ENCODE measurements around the gene PDSS2. TPM values are rescaled to one million over a fixed set of nuclear protein-coding genes. Genes with fewer than 3 reads are reported as not detected.
"Not testable (repeated sequence)": the region's sequence is repeated elsewhere in the genome, so short reads cannot be mapped to it uniquely, and the experiment has no call there.

The PDSS2 gene
- total and polyA plus RNA-seq, 7 donors = 4.7 to 16.7 (median 9.3) TPM

- intact Hi-C loops (cut with DNase I) = no loop called here
- Histone ChIP-seq H3K27ac (no peak overlapping the region), H3K9me3 (no peaks in the 10 kb centered on the region), H3K4me3 (no peak overlapping the region), H3K4me1 (no peaks in the 10 kb centered on the region), H3K36me3 (ENCODE audit: insufficient read depth in 1 of 2, low read depth in 1 of 2) (no peaks in the 10 kb centered on the region), H3K27me3 (ENCODE audit: insufficient read depth in 3 of 3, low read length in 2 of 3) (no peaks in the 10 kb centered on the region)
- no peak for DNase-seq
- TF ChIP-seq CTCF (IDR thresholded peaks at IDR 0.05) = no peak
- ATAC-seq = no peak
Measured at GRCh38 chr6:107144014-107144413, 315.4 kb downstream of the PDSS2 start.

DNA sequence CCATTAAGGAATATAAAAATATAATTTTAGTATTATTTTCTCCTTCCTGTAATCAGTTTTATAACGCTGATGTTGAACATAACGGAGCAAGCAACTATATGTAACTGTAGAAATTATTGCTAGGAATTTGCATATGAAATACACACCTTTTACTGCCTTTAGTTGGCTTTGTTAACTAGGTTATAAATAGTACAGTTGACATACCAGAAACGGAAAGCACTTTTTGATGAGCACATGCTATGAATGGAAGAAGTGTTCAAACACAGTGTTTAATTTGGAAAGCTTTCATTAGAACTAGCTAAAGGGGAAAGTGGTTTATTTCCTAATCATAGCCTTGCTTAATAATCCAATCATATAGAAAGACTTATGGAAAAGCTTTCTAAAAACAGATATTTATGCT is 318.8 kb downstream of the PDSS2 start:
- 40 to 57% (median 43%) methylated on average over 3 of the region's 3 CpGs for WGBS, 3 donors
- H3K4me3 ChIP-seq = no peak overlapping the region
- intact Hi-C loops (cut with DNase I) = no loop called here

GRCh38 chr6:107136324-107136723 is 323.0 kb downstream of the PDSS2 start:
- H3K27me3 ChIP-seq (ENCODE audit: insufficient read depth in 3 of 3, low read length in 2 of 3); H3K36me3 ChIP-seq (ENCODE audit: insufficient read depth in 1 of 2, low read depth in 1 of 2); DNase-seq; H3K9me3 ChIP-seq; H3K4me3 ChIP-seq; H3K27ac ChIP-seq; intact Hi-C loops (cut with DNase I); ATAC-seq; H3K4me1 ChIP-seq: not testable (repeated sequence)
- WGBS, 3 donors = 80 to 87% (median 86%) methylated on average over 3 of the region's 3 CpGs

More for the DNA sequence above, 318.8 kb downstream of the PDSS2 start:
- Histone ChIP-seq H3K4me1 (no peaks in the 10 kb centered on the region), H3K27ac (no peak overlapping the region), H3K27me3 (ENCODE audit: insufficient read depth in 3 of 3, low read length in 2 of 3) (no peaks in the 10 kb centered on the region), H3K9me3 (no peaks in the 10 kb centered on the region), H3K36me3 (ENCODE audit: insufficient read depth in 1 of 2, low read depth in 1 of 2) (no peaks in the 10 kb centered on the region)
- no peak for TF ChIP-seq CTCF (IDR thresholded peaks at IDR 0.05)
- DNase-seq = no peak
- no peak for ATAC-seq

DNA sequence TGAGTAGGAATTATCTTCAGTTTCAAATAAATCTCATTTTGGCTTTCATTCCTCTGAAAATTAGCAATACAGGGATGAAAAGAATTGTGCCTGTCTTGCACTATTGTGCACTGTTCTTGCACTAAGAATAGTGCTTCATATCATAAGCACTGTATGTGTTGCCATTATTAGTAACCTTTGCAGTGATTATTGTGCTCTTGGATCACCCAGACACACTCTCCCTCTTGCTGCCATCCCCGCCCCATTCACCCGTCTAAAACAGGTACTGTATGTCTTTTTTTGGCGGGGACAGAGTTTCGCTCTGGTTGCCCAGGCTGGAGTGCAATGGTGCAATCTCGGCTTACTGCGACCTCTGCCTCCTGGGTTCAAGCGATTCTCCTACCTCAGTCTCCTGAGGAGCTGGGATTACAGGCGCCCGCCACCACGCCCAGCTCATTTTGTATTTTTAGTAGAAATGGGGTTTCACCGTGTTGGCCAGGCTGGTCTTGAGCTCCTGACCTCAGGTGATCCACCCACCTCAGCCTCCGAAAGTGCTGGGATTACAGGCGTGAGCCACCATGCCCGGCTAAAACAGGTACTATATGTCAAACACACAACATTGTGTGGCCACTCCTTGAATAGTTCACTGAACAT is 324.2 kb downstream of the PDSS2 start:
- ATAC-seq; H3K36me3 ChIP-seq (ENCODE audit: insufficient read depth in 1 of 2, low read depth in 1 of 2); H3K4me3 ChIP-seq; intact Hi-C loops (cut with DNase I); H3K27ac ChIP-seq; H3K4me1 ChIP-seq; H3K9me3 ChIP-seq; DNase-seq; H3K27me3 ChIP-seq (ENCODE audit: insufficient read depth in 3 of 3, low read length in 2 of 3): not testable (repeated sequence)
- 85 to 89% (median 88%) methylated on average over 14 of the region's 14 CpGs for WGBS, 3 donors

GRCh38 chr6:107132330-107132954 is 326.9 kb downstream of the PDSS2 start:
- intact Hi-C loops (cut with DNase I) = no loop called here
- Histone ChIP-seq H3K4me1 (no peaks in the 10 kb centered on the region), H3K9me3 (no peaks in the 10 kb centered on the region), H3K4me3 (no peak overlapping the region), H3K27ac (no peak overlapping the region), H3K36me3 (ENCODE audit: insufficient read depth in 1 of 2, low read depth in 1 of 2) (no peaks in the 10 kb centered on the region), H3K27me3 (ENCODE audit: insufficient read depth in 3 of 3, low read length in 2 of 3) (no peaks in the 10 kb centered on the region)
- peak; percentile 44 for TF ChIP-seq CTCF (IDR thresholded peaks at IDR 0.05)
- DNase-seq (no peak), ATAC-seq (no peak)
- 36 to 50% (median 41%) methylated on average over 8 of the region's 8 CpGs for WGBS, 3 donors
